CD4-positive, alpha-beta memory T cell (primary cell): ENCODE results near the gene OPCML. TPM values are rescaled to one million over a fixed set of nuclear protein-coding genes. Genes with fewer than 3 reads are reported as not detected.

Experiments
- CTCF ChIA-PET: fragments of 350-600 bp; sonication (Branson Sonifier 250); formaldehyde crosslinking; loops from one replicate; lab custom pipeline; 2021; ENCODE audit warnings: inconsistent platforms; ENCODE audit not compliant: partially characterized antibody; lab: Charles Lee
- POLR2A ChIA-PET: fragments of 350-600 bp; sonication (Branson Sonifier 250); formaldehyde crosslinking; loops from one replicate; lab custom pipeline; 2021; ENCODE audit not compliant: partially characterized antibody; lab: Charles Lee
- DNase-seq, 5 donors: peaks; one replicate each; pipeline versions ENCODE4 v3.0.0 to v3.0.0-alpha.2; 2020 to 2022; ENCODE audit warnings: mixed read lengths in 1 of 5
- H3K27ac ChIP-seq: one replicate; pipeline ENCODE4 v1.7.0; 2013; ENCODE audit warnings: low read depth, low read length
- H3K27me3 ChIP-seq: 2 replicates; pipeline ENCODE4 v1.7.0; 2013; ENCODE audit warnings: mild to moderate bottlenecking, low read length, moderate library complexity; ENCODE audit not compliant: insufficient read depth
- H3K36me3 ChIP-seq: 2 replicates; pipeline ENCODE4 v1.7.0; 2013; ENCODE audit warnings: mild to moderate bottlenecking, low read length, moderate library complexity; ENCODE audit not compliant: insufficient read depth
- H3K4me1 ChIP-seq: 2 replicates; pipeline ENCODE4 v1.7.0; 2013; ENCODE audit warnings: mild to moderate bottlenecking, low read length, moderate library complexity; ENCODE audit not compliant: insufficient read depth
- H3K4me3 ChIP-seq, 2 donors: one replicate each; pipeline ENCODE4 v1.7.0; 2013; ENCODE audit warnings: low read length in 2 of 2, mild to moderate bottlenecking in 1 of 2
- H3K9me3 ChIP-seq, 2 donors: one replicate each; pipeline ENCODE4 v1.7.0; 2013; ENCODE audit warnings: low read length in 2 of 2, control low read depth in 1 of 2; ENCODE audit not compliant: control insufficient read depth in 1 of 2
- H3K27ac Mint-ChIP-seq, 7 donors: one replicate each; pipeline ENCODE4 v1.8.0; 2020 to 2021; ENCODE audit warnings: mixed read lengths in 7 of 7, mild to moderate bottlenecking in 6 of 7, inconsistent platforms in 3 of 7, moderate library complexity in 3 of 7
- H3K27me3 Mint-ChIP-seq, 2 donors: one replicate each; pipeline ENCODE4 v1.8.0; 2020 to 2021; ENCODE audit warnings: mixed read lengths in 2 of 2
- H3K36me3 Mint-ChIP-seq, 2 donors: one replicate each; pipeline ENCODE4 v1.8.0; 2020 to 2021; ENCODE audit warnings: mixed read lengths in 2 of 2, inconsistent platforms in 1 of 2, mild to moderate bottlenecking in 1 of 2
- H3K4me1 Mint-ChIP-seq, 4 donors: one replicate each; pipeline ENCODE4 v1.8.0; 2020 to 2021; ENCODE audit warnings: mixed read lengths in 4 of 4, mild to moderate bottlenecking in 1 of 4
- H3K4me3 Mint-ChIP-seq, 8 donors: one replicate each; pipeline ENCODE4 v1.8.0; 2020 to 2021; ENCODE audit warnings: mixed read lengths in 8 of 8, mild to moderate bottlenecking in 7 of 8, moderate library complexity in 6 of 8, inconsistent platforms in 3 of 8
- H3K9me3 Mint-ChIP-seq, 8 donors: one replicate each; pipeline ENCODE4 v1.8.0; 2020 to 2021; ENCODE audit warnings: mixed read lengths in 8 of 8, mild to moderate bottlenecking in 5 of 8, inconsistent platforms in 3 of 8, moderate library complexity in 1 of 8
- intact Hi-C: fragments of 100-400 bp; cut with micrococcal nuclease; formaldehyde crosslinking; loops from one replicate; pipeline ENCODE4 v1.15.1; 2023
- polyA plus RNA-seq, 2 donors: library from polyadenylated mRNA; unstranded; fragments of 300-500 nt; fragmentation: Illumina TruSeq; gene quantifications; one replicate each; pipeline ENCODE4 v1.2.3, GENCODE V29; 2021
- total RNA-seq, 2 experiments: library from RNA; stranded (reverse); gene quantifications; one replicate each; pipeline ENCODE4 v1.2.3, GENCODE V29; 2021

The OPCML gene
- total and polyA plus RNA-seq, 4 experiments from 2014 or later = not detected

GRCh38 chr11:133384731-133385130, 147.6 kb downstream of the OPCML start:
- H3K9me3 ChIP-seq = no peaks in the 10 kb centered on the region
- CTCF ChIA-PET = no interaction called here
- no peak overlapping the region for H3K27ac Mint-ChIP-seq
- intact Hi-C loops = no loop called here
- no peaks in the 10 kb centered on the region for H3K36me3 ChIP-seq
- H3K4me3 Mint-ChIP-seq = no peak overlapping the region
- no peaks in the 10 kb centered on the region for H3K36me3 Mint-ChIP-seq
- POLR2A ChIA-PET = no interaction called here
- H3K27me3 ChIP-seq = no peaks in the 10 kb centered on the region
- H3K4me1 ChIP-seq = no peaks in the 10 kb centered on the region
- no peak overlapping the region for H3K4me3 ChIP-seq
- H3K9me3 Mint-ChIP-seq = peaks cover 0 to 1% (median 0%) of the 10 kb centered on the region in 8 donors
- H3K27ac ChIP-seq = no peak overlapping the region
- no peak for DNase-seq
- H3K4me1 Mint-ChIP-seq = no peaks in the 10 kb centered on the region
- peaks cover 0 to 2% of the 10 kb centered on the region in 2 donors for H3K27me3 Mint-ChIP-seq

- Histone ChIP-seq H3K27me3 (no peaks in the 10 kb centered on the region), H3K27ac (no peak overlapping the region), H3K4me3 (no peak overlapping the region), H3K4me1 (no peaks in the 10 kb centered on the region), H3K9me3 (no peaks in the 10 kb centered on the region), H3K36me3 (no peaks in the 10 kb centered on the region)
- POLR2A ChIA-PET = no interaction called here
- no peak overlapping the region for H3K4me3 Mint-ChIP-seq
- CTCF ChIA-PET = no interaction called here
- intact Hi-C loops = no loop called here
- H3K27me3 Mint-ChIP-seq = peaks cover 0 to 3% of the 10 kb centered on the region in 2 donors
- no peaks in the 10 kb centered on the region for H3K36me3 Mint-ChIP-seq
- DNase-seq = no peak
- no peak overlapping the region for H3K27ac Mint-ChIP-seq
- H3K9me3 Mint-ChIP-seq = peaks cover 0 to 2% (median under 1%) of the 10 kb centered on the region in 8 donors
- H3K4me1 Mint-ChIP-seq = no peaks in the 10 kb centered on the region
Measured at GRCh38 chr11:133383689-133384088, 148.6 kb downstream of the OPCML start.

GRCh38 chr11:133383201-133383600, 149.1 kb downstream of the OPCML start:
- H3K36me3 Mint-ChIP-seq = no peaks in the 10 kb centered on the region
- H3K27ac Mint-ChIP-seq = no peak overlapping the region
- Histone ChIP-seq H3K27me3 (no peaks in the 10 kb centered on the region), H3K36me3 (no peaks in the 10 kb centered on the region), H3K4me3 (no peak overlapping the region), H3K27ac (no peak overlapping the region), H3K4me1 (no peaks in the 10 kb centered on the region), H3K9me3 (no peaks in the 10 kb centered on the region)
- H3K9me3 Mint-ChIP-seq = peaks cover 0 to 2% (median under 1%) of the 10 kb centered on the region in 8 donors
- no peak overlapping the region for H3K4me3 Mint-ChIP-seq
- H3K4me1 Mint-ChIP-seq = no peaks in the 10 kb centered on the region
- intact Hi-C loops = no loop called here
- peaks cover 0 to 3% of the 10 kb centered on the region in 2 donors for H3K27me3 Mint-ChIP-seq
- ChIA-PET CTCF (no interaction called here), POLR2A (no interaction called here)
- DNase-seq = no peak

- Histone ChIP-seq H3K27ac (no peak overlapping the region), H3K4me3 (no peak overlapping the region), H3K36me3 (no peaks in the 10 kb centered on the region), H3K27me3 (no peaks in the 10 kb centered on the region), H3K4me1 (no peaks in the 10 kb centered on the region), H3K9me3 (no peaks in the 10 kb centered on the region)
- ChIA-PET POLR2A (no interaction called here), CTCF (no interaction called here)
- intact Hi-C loops = no loop called here
- Mint-ChIP-seq H3K4me1 (no peaks in the 10 kb centered on the region), H3K27me3 (peaks cover 0 to 3% of the 10 kb centered on the region in 2 donors), H3K36me3 (no peaks in the 10 kb centered on the region), H3K9me3 (peaks cover 0 to 2% (median under 1%) of the 10 kb centered on the region in 8 donors), H3K27ac (no peak overlapping the region), H3K4me3 (no peak overlapping the region)
- no peak for DNase-seq
Measured at GRCh38 chr11:133382131-133382812, 150.0 kb downstream of the OPCML start.

GRCh38 chr11:133381761-133382130, 150.6 kb downstream of the OPCML start:
- ChIA-PET POLR2A (no interaction called here), CTCF (no interaction called here)
- Histone ChIP-seq H3K4me3 (no peak overlapping the region), H3K4me1 (no peaks in the 10 kb centered on the region), H3K27ac (no peak overlapping the region), H3K36me3 (no peaks in the 10 kb centered on the region), H3K9me3 (no peaks in the 10 kb centered on the region), H3K27me3 (no peaks in the 10 kb centered on the region)
- H3K36me3 Mint-ChIP-seq = no peaks in the 10 kb centered on the region
- peaks cover 0 to 3% of the 10 kb centered on the region in 2 donors for H3K27me3 Mint-ChIP-seq
- H3K4me1 Mint-ChIP-seq = no peaks in the 10 kb centered on the region
- H3K27ac Mint-ChIP-seq = no peak overlapping the region
- DNase-seq = no peak
- peaks cover 0 to 2% (median under 1%) of the 10 kb centered on the region in 8 donors for H3K9me3 Mint-ChIP-seq
- H3K4me3 Mint-ChIP-seq = no peak overlapping the region
- intact Hi-C loops = no loop called here

GRCh38 chr11:133366147-133366546, 166.2 kb downstream of the OPCML start:
- no peak overlapping the region for H3K27ac Mint-ChIP-seq
- ChIA-PET POLR2A (no interaction called here), CTCF (no interaction called here)
- H3K36me3 Mint-ChIP-seq = no peaks in the 10 kb centered on the region
- H3K4me1 Mint-ChIP-seq = no peaks in the 10 kb centered on the region
- Histone ChIP-seq H3K27me3 (no peaks in the 10 kb centered on the region), H3K4me1 (no peaks in the 10 kb centered on the region), H3K9me3 (no peaks in the 10 kb centered on the region), H3K27ac (no peak overlapping the region), H3K4me3 (no peak overlapping the region), H3K36me3 (no peaks in the 10 kb centered on the region)
- H3K27me3 Mint-ChIP-seq = no peaks in the 10 kb centered on the region
- intact Hi-C loops = no loop called here
- DNase-seq = no peak
- H3K9me3 Mint-ChIP-seq = peaks cover 0 to 2% (median 0%) of the 10 kb centered on the region in 8 donors
- no peak overlapping the region for H3K4me3 Mint-ChIP-seq

GRCh38 chr11:133362916-133363315, 169.4 kb downstream of the OPCML start:
- Histone ChIP-seq H3K4me3 (no peak overlapping the region), H3K9me3 (no peaks in the 10 kb centered on the region), H3K27ac (no peak overlapping the region), H3K36me3 (no peaks in the 10 kb centered on the region), H3K4me1 (no peaks in the 10 kb centered on the region), H3K27me3 (no peaks in the 10 kb centered on the region)
- no peak for DNase-seq
- Mint-ChIP-seq H3K4me1 (no peaks in the 10 kb centered on the region), H3K4me3 (no peak overlapping the region), H3K27ac (no peak overlapping the region), H3K36me3 (no peaks in the 10 kb centered on the region), H3K27me3 (no peaks in the 10 kb centered on the region), H3K9me3 (peaks cover 0 to 5% (median 0%) of the 10 kb centered on the region in 8 donors)
- CTCF ChIA-PET = no interaction called here
- intact Hi-C loops = no loop called here
- POLR2A ChIA-PET = no interaction called here
